Measurements from ENCODE around the gene RGS12.

RGS12 gene

DNA sequence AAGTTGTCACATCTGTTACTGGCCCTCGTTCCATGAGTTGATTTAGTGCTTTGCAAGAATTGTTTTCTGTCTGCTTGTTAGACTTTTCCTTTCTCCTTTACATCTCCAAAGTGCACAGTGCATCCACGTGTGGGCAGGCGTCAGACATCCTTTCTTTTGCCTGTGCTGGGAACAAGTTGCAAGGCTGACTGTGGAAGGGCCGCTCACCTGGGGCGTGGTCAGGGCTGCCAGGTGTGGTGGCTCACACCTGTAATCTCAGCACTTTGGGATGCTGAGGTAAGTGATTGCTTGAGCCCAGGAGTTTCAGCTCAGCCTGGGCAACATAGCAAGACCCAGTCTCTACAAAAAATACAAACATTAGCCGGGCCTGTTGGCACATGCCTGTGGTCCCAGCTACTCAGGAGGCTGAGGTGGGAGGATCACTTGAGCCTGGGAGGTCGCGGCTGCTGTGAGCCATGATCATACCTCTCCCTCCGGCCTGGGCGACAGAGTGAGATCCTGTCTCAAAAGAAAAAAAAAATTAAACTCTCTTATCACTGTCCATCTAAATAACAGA, 46.2 kb downstream of the RGS12 start:
- TF ChIP-seq CTCF (IDR thresholded peaks at IDR 0.05; ENCODE audit: low read depth, low read length) = no peak
- no peak overlapping the region for H3K4me3 ChIP-seq (ENCODE audit: low read depth, low read length)

GRCh38 chr4:3339577-3339976, 46.8 kb downstream of the RGS12 start:
- TF ChIP-seq CTCF (IDR thresholded peaks at IDR 0.05; ENCODE audit: low read depth, low read length) = no peak
- no peak overlapping the region for H3K4me3 ChIP-seq (ENCODE audit: low read depth, low read length)

DNA sequence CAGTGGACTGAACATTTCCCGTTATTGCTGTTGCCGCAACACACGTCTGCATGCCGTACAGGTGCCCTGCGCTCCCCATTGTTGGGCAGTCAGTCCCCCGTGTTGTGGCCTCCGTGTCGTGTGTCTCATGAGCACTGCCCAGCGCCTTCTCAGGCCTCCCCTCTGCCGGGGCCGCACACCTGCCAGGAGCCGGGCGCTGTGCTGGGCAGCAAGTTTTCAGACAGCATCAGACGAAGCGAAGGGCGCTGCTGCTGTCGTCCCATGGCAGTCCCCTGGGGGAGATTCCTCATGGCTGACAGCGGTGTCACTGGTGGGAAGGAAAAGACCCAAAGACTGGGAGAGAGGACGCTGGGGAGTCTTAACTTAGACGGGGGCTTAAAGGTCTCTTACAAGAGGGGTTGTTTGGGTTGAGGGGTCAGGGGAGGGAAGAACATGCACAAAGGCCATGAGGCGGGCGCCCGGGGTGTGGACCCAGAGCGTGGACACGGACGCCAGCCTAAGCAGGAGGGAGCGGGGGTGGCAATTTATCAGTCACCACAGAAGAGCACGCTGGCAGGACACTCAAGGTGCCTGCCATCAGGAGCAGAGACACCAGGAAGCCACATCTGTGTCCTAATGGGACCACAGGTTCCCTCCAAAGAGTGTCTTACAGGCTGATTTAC, 47.3 kb downstream of the RGS12 start:
- TF ChIP-seq CTCF (IDR thresholded peaks at IDR 0.05; ENCODE audit: low read depth, low read length) = no peak
- H3K4me3 ChIP-seq (ENCODE audit: low read depth, low read length) = no peak overlapping the region

DNA sequence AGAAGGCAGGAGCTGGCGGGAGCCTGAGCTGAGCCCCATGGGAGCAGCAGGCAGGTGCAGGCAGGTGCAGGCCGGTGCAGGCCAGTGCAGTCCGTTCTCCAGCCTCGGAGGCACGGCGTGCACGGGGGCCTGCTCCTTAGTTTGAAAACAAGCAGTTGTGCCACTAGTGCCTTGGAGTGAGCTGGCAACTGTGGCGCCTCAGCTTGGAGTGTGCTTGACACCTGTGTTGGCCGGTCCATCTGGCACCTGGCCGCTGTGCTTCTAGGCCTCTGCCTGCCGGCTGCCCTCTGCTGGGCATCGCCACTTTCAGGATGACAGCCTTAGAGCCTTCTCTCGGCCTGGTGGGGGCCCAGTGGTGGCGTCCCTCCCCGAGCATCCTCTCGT, 47.9 kb downstream of the RGS12 start:
- no peak overlapping the region for H3K4me3 ChIP-seq (ENCODE audit: low read depth, low read length)
- no peak for TF ChIP-seq CTCF (IDR thresholded peaks at IDR 0.05; ENCODE audit: low read depth, low read length)

GRCh38 chr4:3341760-3342159, 48.9 kb downstream of the RGS12 start:
- TF ChIP-seq CTCF (IDR thresholded peaks at IDR 0.05; ENCODE audit: low read depth, low read length) = no peak

DNA sequence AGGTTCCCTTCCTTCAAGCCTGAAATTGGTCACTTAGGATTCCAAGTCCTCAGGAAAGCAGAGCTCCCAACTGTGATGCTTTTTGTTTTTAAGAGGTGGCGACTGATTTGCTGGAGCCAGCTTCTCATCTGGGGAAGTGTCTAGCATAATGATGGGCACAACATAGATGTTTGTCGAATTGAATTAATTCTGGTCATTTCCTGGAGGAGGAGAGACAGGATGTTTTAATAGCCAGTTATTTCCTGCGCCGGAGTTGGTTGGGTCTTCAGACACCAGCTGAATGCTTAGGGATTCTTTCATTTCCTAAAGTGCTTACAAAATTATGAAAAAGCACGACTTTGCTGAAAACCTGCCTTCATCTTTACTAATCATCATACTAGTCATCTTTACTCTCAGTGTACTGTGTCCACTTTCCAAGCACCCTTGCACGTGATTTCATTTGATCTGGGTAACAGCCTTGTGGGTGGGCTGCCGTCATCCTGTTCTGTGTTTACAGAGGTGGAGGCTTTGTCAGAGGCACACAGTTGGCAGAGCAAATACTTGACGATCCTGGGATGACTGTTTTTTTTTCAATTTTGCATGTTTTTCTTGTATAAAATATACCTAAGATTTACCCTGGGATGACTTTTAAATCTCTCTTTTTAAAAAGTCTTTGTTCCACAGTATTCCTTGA, 49.5 kb downstream of the RGS12 start:
- no peak for TF ChIP-seq CTCF (IDR thresholded peaks at IDR 0.05; ENCODE audit: low read depth, low read length)
- H3K4me3 ChIP-seq (ENCODE audit: low read depth, low read length) = peak overlapping the region; percentile 35

More at GRCh38 chr4:3341760-3342159, 48.9 kb downstream of the RGS12 start:
- peak overlapping the region; percentile 35 for H3K4me3 ChIP-seq (ENCODE audit: low read depth, low read length)

Data from WI38 (cell line).